Measurements from ENCODE around the gene GPR158.

The GPR158 gene

DNA sequence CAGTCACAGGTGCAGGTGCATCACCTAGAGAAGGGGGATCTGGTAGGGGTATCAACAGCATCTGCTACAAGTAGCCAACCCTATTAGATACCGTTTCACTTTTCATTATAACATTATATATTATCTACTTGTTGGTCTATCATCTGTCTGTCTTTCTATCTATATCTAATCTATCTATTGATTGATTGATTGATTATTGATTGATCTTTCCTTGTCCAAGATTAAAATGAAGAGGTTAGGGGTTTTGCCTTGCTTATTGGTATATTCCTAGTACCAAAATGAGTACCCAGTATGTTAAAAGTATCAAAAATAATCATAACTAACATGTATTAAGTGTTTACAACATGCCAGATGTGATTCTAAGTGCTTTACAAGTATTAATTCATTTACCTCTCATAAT, 121.5 kb downstream of the GPR158 start:
- no CpG with 5 or more reads among the region's 1 CpG for WGBS, 2 donors (ENCODE audit: extremely low coverage in 2 of 2, insufficient read length in 2 of 2, insufficient replicate concordance in 1 of 2)
- no peak for DNase-seq (ENCODE audit: low spot score)
- H2BK5ac ChIP-seq (ENCODE audit: low read length): no peak overlapping the region

DNA sequence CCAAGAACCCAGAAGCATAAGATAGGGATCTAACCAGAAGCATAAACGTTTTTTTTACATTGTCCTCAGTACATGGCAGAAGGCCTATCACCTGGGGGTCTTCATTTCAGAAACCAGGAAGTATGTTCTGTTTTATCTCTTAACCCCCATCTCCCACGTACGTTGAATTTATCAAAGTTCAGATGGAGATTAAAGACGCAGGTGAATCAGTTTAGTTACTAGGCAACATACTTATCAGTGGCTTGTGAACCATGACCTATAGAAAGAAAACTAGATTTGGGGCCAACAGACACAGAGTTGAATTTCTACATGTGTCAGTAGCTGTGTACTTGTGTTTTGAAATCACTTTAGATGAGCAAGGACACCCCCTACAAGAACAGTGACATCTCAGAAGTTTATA, 122.7 kb downstream of the GPR158 start:
- no peaks in the 10 kb centered on the region for H3K4me1 ChIP-seq (ENCODE audit: control insufficient read depth in 2 of 2, insufficient read depth in 1 of 2, low read depth in 1 of 2, low read length in 2 of 2)
- no peak overlapping the region for H3K27ac ChIP-seq (replicated peaks; ENCODE audit: low read length)
- H3K14ac ChIP-seq (ENCODE audit: low read length): no peak overlapping the region

More for the DNA sequence above, 121.5 kb downstream of the GPR158 start:
- Histone ChIP-seq H3K9me3 (replicated peaks in 1 of 2; ENCODE audit: control insufficient read depth in 2 of 2, insufficient read depth in 1 of 2, low read depth in 1 of 2, low read length in 2 of 2) (no peaks in the 10 kb centered on the region), H2AK5ac (ENCODE audit: low read depth, low read length) (no peak overlapping the region), H3K4ac (ENCODE audit: low read length) (no peak overlapping the region), H3K4me2 (ENCODE audit: insufficient read depth, low read length, poor library complexity, severe bottlenecking) (no peak overlapping the region), H3K79me1 (ENCODE audit: low read depth, low read length) (no peaks in the 10 kb centered on the region), H3K36me3 (replicated peaks in 1 of 2; ENCODE audit: control insufficient read depth in 2 of 2, insufficient read depth in 2 of 2, low read length in 2 of 2) (no peaks in the 10 kb centered on the region), H3K27ac (replicated peaks; ENCODE audit: low read length) (no peak overlapping the region), H4K8ac (ENCODE audit: low read depth, low read length) (no peak overlapping the region), H2BK15ac (ENCODE audit: low read length) (no peak overlapping the region), H3K18ac (ENCODE audit: low read length) (no peak overlapping the region), H3K9ac (ENCODE audit: low read depth, low read length, poor library complexity) (no peak overlapping the region), H2AFZ (ENCODE audit: low read length) (no peak overlapping the region), H3K4me1 (ENCODE audit: control insufficient read depth in 2 of 2, insufficient read depth in 1 of 2, low read depth in 1 of 2, low read length in 2 of 2) (no peaks in the 10 kb centered on the region), H3K4me3 (ENCODE audit: low read length in 2 of 2) (no peak overlapping the region), H2BK120ac (ENCODE audit: low read depth, low read length) (no peak overlapping the region), H3K23ac (ENCODE audit: low read depth, low read length, poor library complexity) (no peak overlapping the region), H4K91ac (ENCODE audit: low read depth, low read length, poor library complexity) (no peak overlapping the region), H3K27me3 (ENCODE audit: control insufficient read depth in 3 of 3, insufficient read depth in 3 of 3, low read depth in 1 of 3, low read length in 3 of 3) (no peaks in the 10 kb centered on the region), H3K14ac (ENCODE audit: low read length) (no peak overlapping the region), H2BK12ac (ENCODE audit: low read length) (no peak overlapping the region)

DNA sequence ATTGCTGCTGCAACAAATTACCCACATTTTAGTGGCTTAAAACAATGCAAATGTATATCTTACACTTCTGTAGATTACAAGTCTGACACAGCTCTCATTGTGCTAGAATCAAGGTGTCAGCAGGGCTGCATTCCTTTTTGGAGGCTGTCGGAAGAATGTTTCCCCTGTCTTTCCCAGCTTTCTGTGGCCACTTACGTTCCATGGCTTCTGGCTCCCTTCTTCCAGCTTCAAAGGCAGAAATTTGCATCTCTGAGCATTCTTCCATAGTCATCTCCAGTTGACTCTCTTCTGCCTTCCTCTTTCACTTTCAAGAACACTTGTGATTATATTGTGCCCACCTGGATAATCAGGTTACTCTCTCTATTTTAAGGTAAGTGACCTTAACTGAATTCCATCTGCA, 125.3 kb downstream of the GPR158 start:
- no peak overlapping the region for H2BK15ac ChIP-seq (ENCODE audit: low read length)
- no peaks in the 10 kb centered on the region for H3K9me3 ChIP-seq (replicated peaks in 1 of 2; ENCODE audit: control insufficient read depth in 2 of 2, insufficient read depth in 1 of 2, low read depth in 1 of 2, low read length in 2 of 2)
- no peak overlapping the region for H4K91ac ChIP-seq (ENCODE audit: low read depth, low read length, poor library complexity)
- H3K4ac ChIP-seq (ENCODE audit: low read length): no peak overlapping the region
- no CpG with 5 or more reads among the region's 2 CpGs for WGBS, 2 donors (ENCODE audit: extremely low coverage in 2 of 2, insufficient read length in 2 of 2, insufficient replicate concordance in 1 of 2)
- no peak overlapping the region for H3K9ac ChIP-seq (ENCODE audit: low read depth, low read length, poor library complexity)
- H3K27me3 ChIP-seq (ENCODE audit: control insufficient read depth in 3 of 3, insufficient read depth in 3 of 3, low read depth in 1 of 3, low read length in 3 of 3): no peaks in the 10 kb centered on the region
- no peak overlapping the region for H2AK5ac ChIP-seq (ENCODE audit: low read depth, low read length)
- H3K4me2 ChIP-seq (ENCODE audit: insufficient read depth, low read length, poor library complexity, severe bottlenecking): no peak overlapping the region
- H3K79me1 ChIP-seq (ENCODE audit: low read depth, low read length): no peaks in the 10 kb centered on the region
- no peak overlapping the region for H3K4me3 ChIP-seq (ENCODE audit: low read length in 2 of 2)
- H3K4me1 ChIP-seq (ENCODE audit: control insufficient read depth in 2 of 2, insufficient read depth in 1 of 2, low read depth in 1 of 2, low read length in 2 of 2): no peaks in the 10 kb centered on the region
- no peaks in the 10 kb centered on the region for H3K36me3 ChIP-seq (replicated peaks in 1 of 2; ENCODE audit: control insufficient read depth in 2 of 2, insufficient read depth in 2 of 2, low read length in 2 of 2)
- no peak overlapping the region for H3K27ac ChIP-seq (replicated peaks; ENCODE audit: low read length)
- H3K14ac ChIP-seq (ENCODE audit: low read length): no peak overlapping the region
- H3K23ac ChIP-seq (ENCODE audit: low read depth, low read length, poor library complexity): no peak overlapping the region
- no peak overlapping the region for H2BK12ac ChIP-seq (ENCODE audit: low read length)
- H2AFZ ChIP-seq (ENCODE audit: low read length): no peak overlapping the region
- H4K8ac ChIP-seq (ENCODE audit: low read depth, low read length): no peak overlapping the region
- no peak overlapping the region for H3K18ac ChIP-seq (ENCODE audit: low read length)
- no peak overlapping the region for H2BK120ac ChIP-seq (ENCODE audit: low read depth, low read length)
- DNase-seq (ENCODE audit: low spot score): no peak
- H2BK5ac ChIP-seq (ENCODE audit: low read length): no peak overlapping the region

More for the DNA sequence above, 122.7 kb downstream of the GPR158 start:
- no peaks in the 10 kb centered on the region for H3K9me3 ChIP-seq (replicated peaks in 1 of 2; ENCODE audit: control insufficient read depth in 2 of 2, insufficient read depth in 1 of 2, low read depth in 1 of 2, low read length in 2 of 2)
- no peak overlapping the region for H2BK12ac ChIP-seq (ENCODE audit: low read length)
- H2BK15ac ChIP-seq (ENCODE audit: low read length): no peak overlapping the region
- DNase-seq (ENCODE audit: low spot score): no peak
- no peak overlapping the region for H2BK5ac ChIP-seq (ENCODE audit: low read length)
- H2BK120ac ChIP-seq (ENCODE audit: low read depth, low read length): no peak overlapping the region
- no peaks in the 10 kb centered on the region for H3K36me3 ChIP-seq (replicated peaks in 1 of 2; ENCODE audit: control insufficient read depth in 2 of 2, insufficient read depth in 2 of 2, low read length in 2 of 2)
- no peak overlapping the region for H3K23ac ChIP-seq (ENCODE audit: low read depth, low read length, poor library complexity)
- H4K8ac ChIP-seq (ENCODE audit: low read depth, low read length): no peak overlapping the region
- H4K91ac ChIP-seq (ENCODE audit: low read depth, low read length, poor library complexity): no peak overlapping the region
- H3K4ac ChIP-seq (ENCODE audit: low read length): no peak overlapping the region
- H3K18ac ChIP-seq (ENCODE audit: low read length): no peak overlapping the region
- no peak overlapping the region for H2AFZ ChIP-seq (ENCODE audit: low read length)
- WGBS, 2 donors (ENCODE audit: extremely low coverage in 2 of 2, insufficient read length in 2 of 2, insufficient replicate concordance in 1 of 2): no CpG with 5 or more reads among the region's 4 CpGs
- H2AK5ac ChIP-seq (ENCODE audit: low read depth, low read length): no peak overlapping the region
- H3K4me2 ChIP-seq (ENCODE audit: insufficient read depth, low read length, poor library complexity, severe bottlenecking): no peak overlapping the region
- no peaks in the 10 kb centered on the region for H3K79me1 ChIP-seq (ENCODE audit: low read depth, low read length)
- H3K4me3 ChIP-seq (ENCODE audit: low read length in 2 of 2): no peak overlapping the region
- no peak overlapping the region for H3K9ac ChIP-seq (ENCODE audit: low read depth, low read length, poor library complexity)
- no peaks in the 10 kb centered on the region for H3K27me3 ChIP-seq (ENCODE audit: control insufficient read depth in 3 of 3, insufficient read depth in 3 of 3, low read depth in 1 of 3, low read length in 3 of 3)

DNA sequence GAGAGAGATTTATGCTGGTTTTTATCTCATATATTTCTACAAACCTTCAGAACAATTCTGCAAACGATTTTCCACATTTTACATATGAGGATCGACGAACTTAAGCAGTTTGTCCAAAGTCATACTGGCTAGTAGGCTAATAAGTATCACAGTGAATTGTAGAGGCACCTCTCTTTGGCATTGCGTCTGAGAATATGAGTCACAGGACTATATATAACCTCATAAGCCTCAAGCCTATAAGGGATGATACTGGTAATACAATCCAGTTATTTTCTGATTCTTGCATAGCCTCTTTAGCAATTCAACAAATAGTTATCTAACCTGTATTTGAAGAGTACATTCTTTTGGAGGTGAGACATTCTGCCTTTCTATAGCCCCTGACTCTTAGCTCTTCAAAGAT, 129.8 kb downstream of the GPR158 start:
- Histone ChIP-seq H3K79me1 (ENCODE audit: low read depth, low read length) (no peaks in the 10 kb centered on the region), H2BK120ac (ENCODE audit: low read depth, low read length) (no peak overlapping the region), H3K18ac (ENCODE audit: low read length) (no peak overlapping the region), H3K36me3 (replicated peaks in 1 of 2; ENCODE audit: control insufficient read depth in 2 of 2, insufficient read depth in 2 of 2, low read length in 2 of 2) (no peaks in the 10 kb centered on the region), H2BK5ac (ENCODE audit: low read length) (no peak overlapping the region), H3K27ac (replicated peaks; ENCODE audit: low read length) (no peak overlapping the region), H3K23ac (ENCODE audit: low read depth, low read length, poor library complexity) (no peak overlapping the region), H4K8ac (ENCODE audit: low read depth, low read length) (no peak overlapping the region), H4K91ac (ENCODE audit: low read depth, low read length, poor library complexity) (no peak overlapping the region), H3K4me3 (ENCODE audit: low read length in 2 of 2) (no peak overlapping the region), H3K4ac (ENCODE audit: low read length) (no peak overlapping the region), H3K4me1 (ENCODE audit: control insufficient read depth in 2 of 2, insufficient read depth in 1 of 2, low read depth in 1 of 2, low read length in 2 of 2) (no peaks in the 10 kb centered on the region), H2BK12ac (ENCODE audit: low read length) (no peak overlapping the region), H3K9me3 (replicated peaks in 1 of 2; ENCODE audit: control insufficient read depth in 2 of 2, insufficient read depth in 1 of 2, low read depth in 1 of 2, low read length in 2 of 2) (peaks cover 0 to 3% of the 10 kb centered on the region in 2 donors), H2AFZ (ENCODE audit: low read length) (no peak overlapping the region), H3K9ac (ENCODE audit: low read depth, low read length, poor library complexity) (no peak overlapping the region), H2BK15ac (ENCODE audit: low read length) (no peak overlapping the region), H2AK5ac (ENCODE audit: low read depth, low read length) (no peak overlapping the region), H3K4me2 (ENCODE audit: insufficient read depth, low read length, poor library complexity, severe bottlenecking) (no peak overlapping the region), H3K27me3 (ENCODE audit: control insufficient read depth in 3 of 3, insufficient read depth in 3 of 3, low read depth in 1 of 3, low read length in 3 of 3) (no peaks in the 10 kb centered on the region), H3K14ac (ENCODE audit: low read length) (no peak overlapping the region)
- no CpG with 5 or more reads among the region's 4 CpGs for WGBS, 2 donors (ENCODE audit: extremely low coverage in 2 of 2, insufficient read length in 2 of 2, insufficient replicate concordance in 1 of 2)
- DNase-seq (ENCODE audit: low spot score): no peak
